PC-9 (cell line): ENCODE results near the gene AIF1L. TPM values are rescaled to one million over a fixed set of nuclear protein-coding genes. Genes with fewer than 3 reads are reported as not detected.

Experiments
- BruUV-seq: library from RNA; stranded (reverse); fragments of 400-500 nt; replicated peaks from 2 replicates; lab custom pipeline; 2021; lab: Mats Ljungman, UMichigan
- CTCF ChIA-PET: fragments of 300-600 bp; sonication (Branson Sonifier 250); formaldehyde crosslinking; loops from one replicate; lab custom pipeline; 2022; ENCODE audit warnings: antibody characterized with exemption; lab: Charles Lee
- POLR2A ChIA-PET: fragments of 300-600 bp; sonication (Branson Sonifier 250); formaldehyde crosslinking; loops from one replicate; lab custom pipeline; 2022; ENCODE audit warnings: antibody characterized with exemption; ENCODE audit not compliant: unreplicated experiment; lab: Charles Lee
- DNase-seq, 2 experiments: peaks; one replicate each; pipeline versions ENCODE4 v3.0.0 to v3.0.0-alpha.2; 2015 to 2022; ENCODE audit warnings: mixed read lengths in 1 of 2
- H2AFZ ChIP-seq: fragments of 200-600 bp; sonication (generic); 2 replicates; pipeline ENCODE4 v1.8.1; 2017; ENCODE audit warnings: antibody characterized with exemption
- H3F3A ChIP-seq: fragments of 200-600 bp; sonication (generic); 2 replicates; pipeline ENCODE4 v1.8.1; 2017; ENCODE audit warnings: antibody characterized with exemption, mild to moderate bottlenecking, low read depth; ENCODE audit not compliant: insufficient read depth
- H3K27ac ChIP-seq: fragments of 200-600 bp; sonication (generic); 2 replicates; pipeline ENCODE4 v1.6.1; 2016; ENCODE audit warnings: mixed run types
- H3K27me3 ChIP-seq: fragments of 200-600 bp; sonication (generic); 2 replicates; pipeline ENCODE4 v1.6.1; 2016; ENCODE audit warnings: low read depth, mixed run types; ENCODE audit not compliant: insufficient read depth
- H3K36me3 ChIP-seq: fragments of 200-600 bp; sonication (generic); 2 replicates; pipeline ENCODE4 v1.6.1; 2016; ENCODE audit warnings: low read depth, mixed run types
- H3K4me1 ChIP-seq: fragments of 200-600 bp; sonication (generic); replicated peaks from 2 replicates; pipeline ENCODE4 v1.6.1; 2016; ENCODE audit warnings: mixed run types; ENCODE audit not compliant: insufficient read depth
- H3K4me2 ChIP-seq: fragments of 200-600 bp; sonication (generic); 2 replicates; pipeline ENCODE4 v1.6.1; 2017; ENCODE audit warnings: mixed run types
- H3K4me3 ChIP-seq: fragments of 200-600 bp; sonication (generic); 2 replicates; pipeline ENCODE4 v1.6.1; 2016; ENCODE audit warnings: mixed run types
- H3K79me2 ChIP-seq: fragments of 200-600 bp; sonication (generic); 2 replicates; pipeline ENCODE4 v1.6.1; 2017; ENCODE audit warnings: low read depth, mixed run types
- H3K9me2 ChIP-seq: fragments of 200-600 bp; sonication (generic); 2 replicates; pipeline ENCODE4 v1.8.1; 2017; ENCODE audit warnings: mild to moderate bottlenecking; ENCODE audit not compliant: insufficient read depth
- H3K9me3 ChIP-seq: fragments of 200-600 bp; sonication (generic); 2 replicates; pipeline ENCODE4 v1.8.1; 2016; ENCODE audit warnings: low read depth; ENCODE audit not compliant: insufficient read depth
- H4K20me1 ChIP-seq: fragments of 200-600 bp; sonication (generic); 2 replicates; pipeline ENCODE4 v1.8.1; 2017; ENCODE audit not compliant: insufficient read depth
- CTCF ChIP-seq: fragments of 200-600 bp; sonication (generic); conservative IDR thresholded peaks from 2 replicates; pipeline ENCODE4 v1.6.1; 2017; ENCODE audit warnings: mixed run types, antibody characterized with exemption, mild to moderate bottlenecking, moderate library complexity
- EZH2 ChIP-seq: fragments of 200-600 bp; sonication (generic); IDR thresholded peaks from 2 replicates; pipeline ENCODE4 v1.8.0; 2017; ENCODE audit warnings: antibody characterized with exemption, low read depth
- intact Hi-C: fragments of 100-400 bp; cut with micrococcal nuclease; formaldehyde crosslinking; loops from one replicate; pipeline ENCODE4 v1.10.0; 2022; ENCODE audit not compliant: unreplicated experiment
- total RNA-seq: library from RNA; stranded (reverse); gene quantifications from 2 replicates; pipeline ENCODE4 v1.2.3, GENCODE V29; 2021

Gene AIF1L
- total RNA-seq, 1 experiment from 2014 or later: 87.3 TPM

GRCh38 chr9:131125288-131126058 is 29.1 kb downstream of the AIF1L start, which contains the start of gene NUP214:
TSS of gene NUP214 (plus strand) at chr9:131125586. CDS start at chr9:131125705, 119 bp downstream.
- Histone ChIP-seq H3K36me3 (peaks cover 28% of the 10 kb centered on the region), H3K27me3 (no peaks in the 10 kb centered on the region), H3K4me2 (peak within 1 kb of the TSS; percentile 93), H3K9me3 (no peaks in the 10 kb centered on the region), H3K4me3 (peak within 1 kb of the TSS; percentile 91), H3K27ac (peak within 1 kb of the TSS; percentile 76), H3F3A (peaks cover 21% of the 10 kb centered on the region; the same call in 1 of the 2 replicates), H2AFZ (peak within 1 kb of the TSS; percentile 87), H3K9me2 (no peaks in the 10 kb centered on the region), H3K4me1 (peaks cover 10% of the 10 kb centered on the region), H4K20me1 (no peaks in the 10 kb centered on the region), H3K79me2 (peaks cover 25% of the 10 kb centered on the region)
- CTCF ChIA-PET: interaction anchor here (0.6 to 1.0 kb wide), 5 partner anchors 20 to 71 kb away, joined by 3 to 17 read pairs (median 5); no protein-coding TSS in a partner anchor
- peak; percentile 92 to 98 for DNase-seq
- POLR2A ChIA-PET: interaction anchor here (0.5 to 1.0 kb wide), 5 partner anchors 14 to 440 kb away, joined by 5 to 22 read pairs (median 7); partner anchors contain the start of gene AIF1L
- intact Hi-C loops: loop anchor here (1.0 kb wide), 1 partner anchor 67 kb away; no protein-coding TSS in a partner anchor
- no peak for TF ChIP-seq EZH2
- TF ChIP-seq CTCF: no peak
- no TSS peak for BruUV-seq

DNA sequence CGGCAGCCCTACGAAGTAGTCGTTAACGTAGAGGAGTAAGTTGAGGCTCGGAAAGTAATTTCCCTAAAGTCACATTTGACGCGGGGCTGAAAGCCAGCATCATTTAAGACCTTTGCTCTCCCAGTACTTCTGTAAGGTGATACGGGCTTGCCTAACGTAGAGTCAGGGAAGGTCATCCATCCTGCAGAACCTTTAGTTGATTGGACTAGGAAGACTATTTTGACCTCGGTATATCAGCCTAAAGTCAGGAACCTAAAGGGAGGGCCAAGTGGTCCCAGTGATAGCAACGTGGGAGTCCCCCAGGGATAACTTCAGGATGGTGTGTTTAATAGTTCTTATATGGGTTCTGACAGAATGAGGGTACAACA is 29.7 kb downstream of the AIF1L start:
- peaks cover 10% of the 10 kb centered on the region for H3K4me1 ChIP-seq
- H3K9me3 ChIP-seq: no peaks in the 10 kb centered on the region
- no peaks in the 10 kb centered on the region for H3K9me2 ChIP-seq
- intact Hi-C loops: no loop called here
- no peaks in the 10 kb centered on the region for H4K20me1 ChIP-seq
- H2AFZ ChIP-seq: peak overlapping the region; percentile 84
- H3K4me2 ChIP-seq: peak overlapping the region; percentile 93
- no peaks in the 10 kb centered on the region for H3K27me3 ChIP-seq
- H3K36me3 ChIP-seq: peaks cover 30% of the 10 kb centered on the region
- no peak overlapping the region for H3K27ac ChIP-seq
- TF ChIP-seq EZH2 (no peak), CTCF (no peak)
- TSS peak; percentile 42 for BruUV-seq
- DNase-seq: no peak
- peak overlapping the region; percentile 91 for H3K4me3 ChIP-seq
- H3F3A ChIP-seq: peaks cover 21% of the 10 kb centered on the region; the same call in 1 of the 2 replicates
- ChIA-PET CTCF (no interaction called here), POLR2A (no interaction called here)
- peaks cover 25% of the 10 kb centered on the region for H3K79me2 ChIP-seq

- Histone ChIP-seq H3K27me3 (no peaks in the 10 kb centered on the region), H3K9me3 (no peaks in the 10 kb centered on the region), H4K20me1 (no peaks in the 10 kb centered on the region), H3K4me1 (peaks cover 8% of the 10 kb centered on the region), H3F3A (peaks cover 8% of the 10 kb centered on the region; the same call in 1 of the 2 replicates), H2AFZ (no peak overlapping the region), H3K9me2 (no peaks in the 10 kb centered on the region), H3K4me2 (no peak overlapping the region), H3K27ac (no peak overlapping the region), H3K36me3 (peaks cover 44% of the 10 kb centered on the region), H3K4me3 (no peak overlapping the region), H3K79me2 (peaks cover 25% of the 10 kb centered on the region)
- BruUV-seq: no TSS peak
- no peak for DNase-seq
- POLR2A ChIA-PET: no interaction called here
- intact Hi-C loops: no loop called here
- no peak for TF ChIP-seq CTCF
- TF ChIP-seq EZH2: no peak
- CTCF ChIA-PET: no interaction called here
Observed at GRCh38 chr9:131129183-131129582, 32.9 kb downstream of the AIF1L start.
